Measurements from ENCODE around the gene CHPF2. TPM values are rescaled to one million over a fixed set of nuclear protein-coding genes. Genes with fewer than 3 reads are reported as not detected.

CHPF2 gene
- total RNA-seq, 1 donor from 2014 or later = 89.5 TPM

DNA sequence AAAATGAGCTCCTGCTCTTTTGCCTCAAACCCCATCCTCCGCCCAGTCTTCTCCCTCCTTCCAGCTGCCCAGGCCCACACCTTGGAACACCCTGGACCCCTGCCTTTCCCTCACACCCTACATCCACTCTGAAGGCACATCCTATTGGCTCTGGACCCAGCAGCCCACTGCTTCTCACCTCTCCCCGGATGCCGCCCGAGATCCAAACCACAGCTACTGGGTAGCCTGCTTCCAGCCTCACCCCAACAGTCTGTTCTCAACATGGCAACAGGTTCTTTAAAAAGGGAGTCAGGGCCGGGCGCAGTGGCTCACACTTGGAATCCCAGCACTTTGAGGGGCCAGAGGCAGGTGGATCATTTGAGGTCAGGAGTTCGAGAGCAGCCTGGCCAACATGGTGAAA, 25.7 kb downstream of the CHPF2 start:
- no peak for TF ChIP-seq CTCF (IDR thresholded peaks at IDR 0.05)
- no peak for DNase-seq (ENCODE audit: extremely low spot score, unreplicated experiment)
- Mint-ChIP-seq H3K36me3 (ENCODE audit: unreplicated experiment) (peaks cover 13% of the 10 kb centered on the region), H3K4me3 (ENCODE audit: unreplicated experiment) (no peak overlapping the region), H3K27ac (ENCODE audit: unreplicated experiment) (no peak overlapping the region), H3K9me3 (ENCODE audit: unreplicated experiment) (no peaks in the 10 kb centered on the region), H3K27me3 (ENCODE audit: unreplicated experiment) (peaks cover 26% of the 10 kb centered on the region), H3K4me1 (ENCODE audit: unreplicated experiment) (peaks cover 9% of the 10 kb centered on the region)

- Mint-ChIP-seq H3K4me1 (ENCODE audit: unreplicated experiment) (no peaks in the 10 kb centered on the region), H3K36me3 (ENCODE audit: unreplicated experiment) (peaks cover 12% of the 10 kb centered on the region), H3K27me3 (ENCODE audit: unreplicated experiment) (peaks cover 28% of the 10 kb centered on the region), H3K4me3 (ENCODE audit: unreplicated experiment) (no peak overlapping the region), H3K9me3 (ENCODE audit: unreplicated experiment) (no peaks in the 10 kb centered on the region), H3K27ac (ENCODE audit: unreplicated experiment) (no peak overlapping the region)
- no peak for TF ChIP-seq CTCF (IDR thresholded peaks at IDR 0.05)
- DNase-seq (ENCODE audit: extremely low spot score, unreplicated experiment) = no peak
Measured at GRCh38 chr7:151260471-151260870, 28.2 kb downstream of the CHPF2 start.

DNA sequence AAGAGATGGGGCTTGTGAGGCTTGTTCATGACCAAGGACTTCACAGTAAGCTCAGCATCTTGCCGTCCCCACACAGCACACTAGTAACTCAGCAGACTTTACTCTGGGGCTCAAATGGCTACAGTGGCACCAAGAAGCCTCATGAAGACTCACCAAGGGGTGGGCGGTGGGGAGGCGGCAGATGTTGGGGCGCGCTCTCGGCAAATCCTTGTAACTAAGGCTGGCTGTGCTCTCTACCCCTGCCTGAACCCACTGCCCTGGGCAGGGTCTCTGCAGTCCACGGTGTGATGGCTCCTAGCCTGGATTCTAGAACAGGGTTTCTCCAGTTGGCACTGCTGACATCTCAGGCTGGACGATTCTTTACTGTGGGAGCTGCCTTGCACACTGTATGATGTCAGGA, 28.6 kb downstream of the CHPF2 start:
- H3K27me3 Mint-ChIP-seq (ENCODE audit: unreplicated experiment) = peaks cover 28% of the 10 kb centered on the region
- no peak overlapping the region for H3K4me3 Mint-ChIP-seq (ENCODE audit: unreplicated experiment)
- no peak for TF ChIP-seq CTCF (IDR thresholded peaks at IDR 0.05)
- no peak overlapping the region for H3K27ac Mint-ChIP-seq (ENCODE audit: unreplicated experiment)
- H3K36me3 Mint-ChIP-seq (ENCODE audit: unreplicated experiment) = peaks cover 10% of the 10 kb centered on the region
- H3K4me1 Mint-ChIP-seq (ENCODE audit: unreplicated experiment) = no peaks in the 10 kb centered on the region
- no peaks in the 10 kb centered on the region for H3K9me3 Mint-ChIP-seq (ENCODE audit: unreplicated experiment)
- no peak for DNase-seq (ENCODE audit: extremely low spot score, unreplicated experiment)

DNA sequence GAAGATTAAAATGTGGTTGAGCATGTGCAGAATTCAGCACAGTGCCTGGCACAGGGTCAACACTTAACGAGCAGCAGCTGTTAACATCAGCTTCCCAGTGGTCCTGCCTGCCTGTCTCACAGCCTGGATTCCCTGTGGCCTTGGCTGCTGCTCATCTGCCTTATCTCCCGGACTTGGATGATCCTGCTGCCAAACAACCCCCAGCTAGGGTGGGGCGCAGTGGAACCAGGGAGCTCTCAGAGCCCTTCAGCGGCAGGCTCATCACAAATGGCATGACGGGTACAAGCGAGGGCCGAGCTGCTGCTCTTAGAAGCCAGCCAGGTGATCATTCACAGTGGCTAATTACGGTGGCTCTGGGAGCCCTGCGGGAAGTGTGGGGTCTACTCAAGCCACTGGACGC, 29.2 kb downstream of the CHPF2 start:
- H3K36me3 Mint-ChIP-seq (ENCODE audit: unreplicated experiment) = peaks cover 10% of the 10 kb centered on the region
- DNase-seq (ENCODE audit: extremely low spot score, unreplicated experiment) = no peak
- no peak overlapping the region for H3K4me3 Mint-ChIP-seq (ENCODE audit: unreplicated experiment)
- no peaks in the 10 kb centered on the region for H3K9me3 Mint-ChIP-seq (ENCODE audit: unreplicated experiment)
- H3K4me1 Mint-ChIP-seq (ENCODE audit: unreplicated experiment) = no peaks in the 10 kb centered on the region
- no peak overlapping the region for H3K27ac Mint-ChIP-seq (ENCODE audit: unreplicated experiment)
- no peak for TF ChIP-seq CTCF (IDR thresholded peaks at IDR 0.05)
- H3K27me3 Mint-ChIP-seq (ENCODE audit: unreplicated experiment) = peaks cover 28% of the 10 kb centered on the region

DNA sequence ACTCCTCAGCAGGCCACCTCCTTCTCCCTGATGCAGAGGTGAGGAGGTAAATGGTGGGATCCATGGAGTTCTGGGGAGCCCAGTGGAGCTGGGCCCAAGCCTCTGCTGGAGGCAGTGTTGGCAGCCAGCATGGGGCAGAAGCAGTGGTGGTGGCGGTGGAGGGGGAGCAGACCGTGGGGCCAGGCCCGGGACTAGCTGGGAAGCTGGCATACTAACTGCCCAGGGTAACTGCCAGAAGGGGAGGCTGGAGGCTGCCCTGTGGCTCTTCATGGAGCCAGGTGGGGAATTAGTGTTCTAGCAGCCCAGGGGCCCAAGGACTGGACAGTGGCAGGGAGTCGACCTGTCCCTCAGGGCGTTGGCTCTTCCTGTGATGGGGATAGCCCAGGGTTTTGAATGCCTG, 32.3 kb downstream of the CHPF2 start:
- H3K27me3 Mint-ChIP-seq (ENCODE audit: unreplicated experiment) = peaks cover 12% of the 10 kb centered on the region
- no peak for TF ChIP-seq CTCF (IDR thresholded peaks at IDR 0.05)
- H3K9me3 Mint-ChIP-seq (ENCODE audit: unreplicated experiment) = no peaks in the 10 kb centered on the region
- no peak overlapping the region for H3K27ac Mint-ChIP-seq (ENCODE audit: unreplicated experiment)
- no peak overlapping the region for H3K4me3 Mint-ChIP-seq (ENCODE audit: unreplicated experiment)
- DNase-seq (ENCODE audit: extremely low spot score, unreplicated experiment) = no peak
- no peaks in the 10 kb centered on the region for H3K4me1 Mint-ChIP-seq (ENCODE audit: unreplicated experiment)
- no peaks in the 10 kb centered on the region for H3K36me3 Mint-ChIP-seq (ENCODE audit: unreplicated experiment)
